LHCN-M2 (cell line): ENCODE measurements around the gene ATP6V0C. TPM values are rescaled to one million over a fixed set of nuclear protein-coding genes. Genes with fewer than 3 reads are reported as not detected.
"Not testable (repeated sequence)": the region's sequence is repeated elsewhere in the genome, so short reads cannot be mapped to it uniquely, and the experiment has no call there.

Experiments used
- DNase-seq: peaks from one replicate; pipeline ENCODE4 v3.0.0-alpha.2; 2012; ENCODE audit warnings: low read depth
- total RNA-seq: library from RNA; depleted of rRNA; stranded (reverse); fragments of >200 nt; gene quantifications from 2 replicates; pipeline ENCODE4 v1.2.3, GENCODE V29; 2014

Gene ATP6V0C
- total RNA-seq, 1 experiment from 2014 or later, result 42.3 TPM

GRCh38 chr16:2527071-2527783 is 13.5 kb downstream of the ATP6V0C start:
- no peak for DNase-seq

GRCh38 chr16:2527784-2528100 is 14.0 kb downstream of the ATP6V0C start:
- no peak for DNase-seq

DNA sequence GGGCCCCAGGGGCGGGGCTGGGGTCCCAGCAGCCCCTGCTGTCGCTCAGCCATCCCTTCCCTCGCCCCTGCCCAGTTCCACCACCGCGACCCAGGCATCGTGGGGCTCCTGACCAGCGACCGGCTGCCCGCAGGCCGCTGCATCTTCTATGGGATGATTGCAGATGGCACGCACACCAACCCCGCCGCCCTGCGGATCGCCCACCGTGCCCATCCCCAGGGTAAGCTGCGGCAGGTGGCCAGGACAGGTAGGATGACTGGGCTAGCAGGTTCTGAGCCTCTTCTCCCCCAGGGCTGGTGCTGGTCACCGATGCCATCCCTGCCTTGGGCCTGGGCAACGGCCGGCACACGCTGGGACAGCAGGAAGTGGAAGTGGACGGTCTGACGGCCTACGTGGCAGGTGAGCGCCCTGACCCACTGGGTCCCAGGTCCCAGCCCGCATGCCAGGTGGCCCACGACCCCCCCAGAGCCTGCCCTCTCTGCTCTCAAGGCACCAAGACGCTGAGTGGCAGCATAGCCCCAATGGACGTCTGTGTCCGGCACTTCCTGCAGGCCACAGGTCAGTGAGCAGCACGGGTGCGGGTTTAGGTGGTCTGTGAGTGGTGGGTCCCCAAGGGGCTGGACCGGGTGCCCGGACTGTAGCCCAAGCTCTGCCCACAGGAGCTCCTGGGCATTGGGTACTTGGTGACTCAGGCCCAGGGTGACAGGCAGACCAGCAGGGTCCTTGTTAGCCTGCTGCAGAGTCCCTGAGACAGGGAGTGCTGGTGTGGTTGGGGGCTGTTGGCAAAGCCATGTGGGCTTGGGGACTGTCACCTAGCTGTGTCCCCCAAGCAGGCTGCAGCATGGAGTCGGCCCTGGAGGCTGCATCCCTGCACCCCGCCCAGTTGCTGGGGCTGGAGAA is 14.7 kb downstream of the ATP6V0C start:
- no peak for DNase-seq

DNA sequence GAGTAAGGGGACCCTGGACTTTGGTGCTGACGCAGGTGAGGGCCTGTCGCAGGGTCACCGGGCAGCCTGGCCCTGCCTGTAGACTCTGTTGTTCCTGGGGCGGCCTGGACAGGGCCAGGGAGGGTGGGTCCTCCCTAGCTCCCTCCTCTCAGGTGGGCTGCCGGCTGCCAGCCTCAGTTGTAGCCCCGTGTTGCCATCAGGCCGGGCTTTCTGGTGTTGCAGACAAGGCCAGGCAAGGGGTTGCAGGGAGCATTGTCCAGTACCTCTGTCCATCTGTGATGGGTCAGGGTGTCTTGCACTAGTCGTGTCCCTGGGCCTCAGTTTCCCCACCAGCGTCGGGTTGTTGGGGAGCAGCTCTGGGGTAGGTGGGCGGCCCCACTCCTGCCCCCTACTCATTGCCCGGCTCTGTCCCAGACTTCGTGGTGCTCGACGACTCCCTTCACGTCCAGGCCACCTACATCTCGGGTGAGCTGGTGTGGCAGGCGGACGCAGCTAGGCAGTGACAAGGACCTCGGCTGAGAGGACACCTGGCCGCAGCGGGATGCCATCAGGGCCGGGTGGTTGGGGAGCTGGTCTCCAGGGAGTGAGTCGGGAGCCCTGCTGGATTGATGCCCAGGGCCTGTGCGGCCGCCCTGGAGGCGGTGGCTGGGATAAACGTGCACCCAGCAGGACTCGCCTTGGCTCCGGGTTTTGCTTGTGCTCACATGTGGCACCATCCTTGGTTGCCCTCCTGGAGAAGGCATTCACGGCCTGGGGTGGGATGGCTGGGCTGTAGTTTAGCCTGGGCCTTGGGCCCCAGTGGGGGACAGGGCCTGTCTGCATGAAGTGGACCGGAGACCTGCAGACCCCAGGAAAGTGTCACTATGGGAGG is 15.5 kb downstream of the ATP6V0C start:
- no peak for DNase-seq

- no peak for DNase-seq
Observed at GRCh38 chr16:2529961-2530628, 16.3 kb downstream of the ATP6V0C start.

GRCh38 chr16:2530629-2531318 is 17.0 kb downstream of the ATP6V0C start:
- DNase-seq, result no peak

GRCh38 chr16:2531371-2531695 is 17.6 kb downstream of the ATP6V0C start, which contains the start of gene CEMP1:
TSS of gene CEMP1 (minus strand) at chr16:2531408. CDS start at chr16:2531073, 335 bp downstream.
- no peak for DNase-seq

DNA sequence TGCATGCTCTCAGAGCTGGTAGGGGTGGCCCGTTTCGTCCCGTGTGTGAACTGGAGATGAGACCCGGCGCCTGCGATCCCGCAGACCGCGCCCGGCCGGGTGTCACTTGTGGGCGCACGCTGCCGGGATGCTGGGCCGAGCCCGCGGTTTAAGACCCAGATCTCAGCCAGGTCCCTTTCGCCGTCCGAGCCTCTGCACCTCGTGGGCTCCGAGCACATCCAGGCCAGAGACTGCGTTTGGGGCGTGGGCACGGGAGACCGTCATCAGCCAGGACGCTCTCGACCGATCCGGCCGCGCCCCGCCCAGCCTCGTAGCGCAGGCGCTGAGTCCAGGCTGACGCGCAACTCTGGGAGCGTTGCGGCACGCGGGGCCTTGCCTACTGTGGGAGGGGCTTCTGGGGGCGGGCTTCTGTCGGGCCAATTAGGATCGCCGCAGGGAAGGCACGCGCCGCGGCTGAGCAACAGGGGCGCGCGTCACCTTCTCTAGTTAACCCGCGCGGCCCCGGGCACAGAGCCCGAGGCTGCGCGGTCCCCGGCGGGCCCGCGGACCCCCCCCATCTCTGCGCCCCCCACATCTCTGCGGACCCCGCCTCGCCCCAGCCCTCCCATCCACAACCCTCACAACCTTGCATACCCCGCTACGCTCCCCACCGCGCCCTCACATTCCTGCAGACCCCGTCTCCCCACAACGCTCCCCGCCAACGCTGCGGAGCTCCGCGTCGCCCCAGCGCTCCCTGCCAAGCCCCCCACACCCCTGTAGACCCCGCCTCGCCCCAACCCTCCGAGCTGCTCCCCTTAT is 18.1 kb downstream of the ATP6V0C start:
- peak; percentile 96 for DNase-seq

DNA sequence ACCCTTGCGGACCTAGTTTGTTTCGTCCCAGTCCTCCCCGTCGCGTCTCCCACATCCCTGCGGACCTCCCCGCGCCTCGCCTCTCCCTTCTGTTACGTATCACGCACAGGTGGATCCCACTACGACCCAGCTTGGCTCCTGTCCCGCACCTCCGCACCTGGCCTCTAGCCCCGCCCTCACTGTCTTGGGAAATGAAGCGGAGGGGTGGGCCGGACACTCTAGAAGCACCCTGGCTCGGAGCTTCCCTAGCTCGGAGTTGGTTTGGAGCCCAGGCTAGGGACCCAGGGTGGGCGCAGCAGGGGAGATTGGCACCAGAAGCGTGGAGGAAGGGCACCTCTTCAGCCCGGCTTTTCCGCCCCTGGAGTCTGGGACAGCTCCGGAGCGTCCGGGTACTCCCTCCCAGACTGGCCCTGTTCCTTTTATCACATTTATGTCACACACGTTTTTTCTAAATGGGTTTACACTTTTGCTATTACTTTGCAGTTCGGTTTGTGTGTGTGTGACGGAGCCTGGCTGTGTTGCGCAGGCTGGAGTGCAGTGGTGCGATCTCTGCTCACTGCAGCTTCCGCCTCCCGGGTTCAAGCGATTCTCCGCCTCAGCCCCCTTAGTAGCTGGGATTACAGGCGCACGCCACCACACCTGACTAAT is 18.9 kb downstream of the ATP6V0C start:
- DNase-seq, result peak; percentile 25

- not testable (repeated sequence) for DNase-seq
Observed at GRCh38 chr16:2533142-2533755, 19.5 kb downstream of the ATP6V0C start.

DNA sequence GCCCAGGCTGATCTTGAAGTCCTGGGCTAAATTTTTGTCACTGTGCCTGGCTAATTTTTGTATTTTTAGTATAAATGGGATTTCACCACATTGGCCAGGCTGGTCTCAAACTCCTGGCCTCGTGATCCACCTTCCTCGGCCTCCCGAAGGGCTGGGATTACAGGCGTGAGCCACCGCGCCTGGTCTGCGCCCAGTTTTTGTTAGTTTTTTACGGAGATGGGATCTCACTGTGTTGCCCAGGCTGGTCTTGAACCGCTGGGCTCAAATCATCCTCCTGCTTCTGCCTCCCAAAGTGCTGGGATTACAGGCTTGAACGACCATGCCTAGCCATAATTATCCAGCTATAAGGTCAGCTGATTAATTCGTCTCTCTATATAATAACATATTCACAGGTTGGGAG is 20.2 kb downstream of the ATP6V0C start:
- DNase-seq, result no peak

- DNase-seq, result not testable (repeated sequence)
Observed at GRCh38 chr16:2534335-2534734, 20.6 kb downstream of the ATP6V0C start.

DNA sequence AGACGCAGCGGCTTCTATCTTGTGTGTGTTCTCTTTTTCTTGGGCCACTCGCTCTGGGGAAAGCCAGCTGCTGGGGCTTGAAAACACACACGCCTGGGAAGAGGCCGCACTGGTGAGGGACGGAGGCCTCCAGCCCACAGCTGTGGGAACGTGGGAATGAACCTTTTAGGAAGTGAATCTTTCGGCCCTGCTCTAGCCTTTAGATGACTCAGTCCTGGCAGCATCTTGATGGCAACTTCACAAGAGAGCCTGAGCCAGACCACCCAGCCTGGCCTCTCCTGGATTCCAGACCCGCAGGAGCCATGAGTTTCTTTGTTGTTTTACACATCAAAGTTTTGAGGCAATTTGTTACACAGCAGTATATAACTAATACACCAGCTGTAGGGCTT is 21.9 kb downstream of the ATP6V0C start:
- peak; percentile 77 for DNase-seq

GRCh38 chr16:2537451-2538379 is 24.0 kb downstream of the ATP6V0C start, which contains the start of gene PDPK1:
TSS of gene PDPK1 (plus strand) at chr16:2538021. CDS start at chr16:2538113, 92 bp downstream.
- DNase-seq, result peak; percentile 91

DNA sequence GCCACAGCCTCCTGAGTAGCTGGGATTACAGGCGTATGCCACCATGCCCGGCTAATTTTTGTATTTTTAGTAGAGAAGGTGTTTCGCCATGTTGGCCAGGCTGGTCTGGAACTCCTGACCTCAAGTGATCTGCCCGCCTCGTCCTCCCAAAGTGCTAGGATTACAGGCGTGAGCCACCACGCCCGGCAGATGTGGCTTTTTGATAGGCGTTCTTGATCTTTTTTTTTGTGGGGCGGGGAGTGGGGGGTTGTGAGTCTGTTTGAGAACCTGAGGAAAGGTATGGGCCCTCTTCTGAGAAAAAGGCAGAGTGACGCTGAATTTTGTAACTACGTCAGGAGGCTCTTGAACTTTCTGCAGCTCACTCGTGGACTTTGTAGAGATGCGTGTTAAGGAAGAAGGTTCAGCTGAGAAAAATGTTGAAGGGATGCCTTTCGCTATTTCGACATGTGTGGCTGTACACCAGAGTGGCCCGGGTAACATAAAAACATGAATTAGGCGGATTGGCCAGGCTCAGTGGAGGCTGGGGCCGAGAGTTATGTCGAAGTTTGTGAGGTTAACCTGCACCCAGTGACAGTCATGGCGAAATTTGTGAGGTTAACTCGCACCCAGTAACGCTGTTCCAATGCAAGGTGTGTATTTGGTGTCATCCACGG is 25.6 kb downstream of the ATP6V0C start:
- not testable (repeated sequence) for DNase-seq

DNA sequence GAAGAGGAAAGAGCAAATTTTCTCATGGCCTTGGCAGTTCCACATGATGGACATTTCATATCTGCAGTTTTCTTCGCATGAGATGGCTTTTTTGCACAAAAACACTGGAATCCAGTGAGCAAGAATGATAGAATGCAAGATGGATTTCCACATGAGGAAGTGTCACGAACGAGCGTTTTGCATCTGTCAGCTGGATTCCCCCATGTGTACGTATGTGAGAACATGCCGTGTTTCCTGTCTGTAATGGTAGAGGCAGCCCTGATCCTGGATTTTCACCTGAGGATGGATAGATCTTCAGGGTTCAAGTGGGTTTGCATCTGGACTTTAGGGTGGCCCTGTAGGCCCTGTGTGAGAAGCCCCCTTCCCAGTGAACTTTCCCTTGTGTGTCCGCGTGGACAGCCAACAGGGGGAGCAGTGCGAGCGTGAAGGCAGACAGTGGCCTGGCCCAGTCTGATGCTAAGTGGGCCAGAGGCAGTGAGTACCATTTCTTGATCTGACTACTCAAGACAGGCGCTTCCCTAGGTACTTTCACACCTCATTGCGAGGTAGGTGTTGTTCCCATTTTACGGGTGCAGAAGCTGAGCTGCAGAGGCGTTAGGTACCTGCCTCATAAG is 26.2 kb downstream of the ATP6V0C start:
- DNase-seq, result not testable (repeated sequence)

- DNase-seq, result not testable (repeated sequence)
Observed at GRCh38 chr16:2540912-2541311, 27.2 kb downstream of the ATP6V0C start.
